Adrenal gland (tissue), 12 donors: ENCODE data around the gene DTX4. TPM values are rescaled to one million over a fixed set of nuclear protein-coding genes. Genes with fewer than 3 reads are reported as not detected.

Experiments
- DNase-seq, 7 donors: peaks; one replicate each; pipeline ENCODE4 v3.0.0-alpha.2; 2019 to 2020
- H3K27ac ChIP-seq, 5 donors: fragments of 200-600 bp; sonication (generic) in 4 of 5; 1 replicate in 3 of 5; 2 replicates in 2 of 5; pipeline versions ENCODE4 v1.5.1 to v1.8.0; 2016 to 2020; ENCODE audit warnings: mild to moderate bottlenecking in 1 of 5
- H3K27me3 ChIP-seq: fragments of 200-600 bp; 2 replicates; pipeline ENCODE4 v1.8.0; 2021
- H3K36me3 ChIP-seq, 2 donors: fragments of 200-600 bp; replicated peaks in 1 of 2; 1 replicate in 1 of 2; 2 replicates in 1 of 2; pipeline versions ENCODE4 v1.5.1 to v1.8.0; 2018 to 2022
- H3K4me1 ChIP-seq, 2 donors: fragments of 200-600 bp; replicated peaks in 1 of 2; 1 replicate in 1 of 2; 2 replicates in 1 of 2; pipeline versions ENCODE4 v1.5.1 to v1.8.0; 2018 to 2021
- H3K4me3 ChIP-seq, 4 donors: fragments of 200-600 bp; sonication (generic) in 3 of 4; one replicate each; pipeline ENCODE4 v1.5.1; 2016 to 2018
- H3K9me3 ChIP-seq, 3 donors: fragments of 200-600 bp; sonication (generic) in 1 of 3; replicated peaks in 1 of 3; 1 replicate in 2 of 3; 2 replicates in 1 of 3; pipeline versions ENCODE4 v1.5.1 to v1.8.0; 2016 to 2021
- CTCF ChIP-seq, 6 experiments: fragments of 450-650 bp in 4 of 6; fragments of 200-600 bp in 2 of 6; sonication (generic) in 1 of 6; IDR thresholded peaks; 1 replicate in 5 of 6; 2 replicates in 1 of 6; pipeline versions ENCODE4 v1.5.1 to v1.8.0; 2016 to 2021; ENCODE audit warnings: antibody characterized with exemption in 6 of 6, mild to moderate bottlenecking in 2 of 6, moderate library complexity in 1 of 6
- POLR2A ChIP-seq, 2 donors: fragments of 450-650 bp; IDR thresholded peaks; one replicate each; pipeline ENCODE4 v1.6.1; 2017; ENCODE audit warnings: antibody characterized with exemption in 2 of 2, mild to moderate bottlenecking in 2 of 2, moderate library complexity in 1 of 2
- WGBS, 4 donors: extraction: QIAGEN DNeasy Blood & Tissue Kit in 2 of 4; methylation state at CpG; one replicate each; pipeline versions ENCODE4 v1.1.5 to v1.1.7; 2013 to 2017; 5-methylcytosine and 5-hydroxymethylcytosine counted together
- intact Hi-C, 2 donors: fragments of 100-400 bp; cut with DNase I; formaldehyde crosslinking; loops; one replicate each; pipeline versions ENCODE4 v1.14.1 to v1.15.0; 2022 to 2023
- polyA plus RNA-seq, 3 donors: library from polyadenylated mRNA; stranded (reverse); fragments of 200-250 nt in 2 of 3; fragments of 350-450 nt in 1 of 3; fragmentation: Illumina TruSeq in 1 of 3; extraction: RNeasy Lipid Tissue Mini Kit (QIAGEN cat#74804) in 1 of 3; gene quantifications; one replicate each; pipeline ENCODE4 v1.2.3, GENCODE V29; 2013 to 2014
- total RNA-seq, 9 donors: library from RNA; depleted of rRNA in 4 of 9; stranded (reverse); fragments of >200 nt in 4 of 9; fragments of 120-200 nt in 1 of 9; fragmentation: NEBNext Ultra II Directional in 1 of 9; extraction: Animal tissue kit (Norgen Biotek cat#: 25700) in 1 of 9; gene quantifications; one replicate each; pipeline versions ENCODE4 v1.1.0 to v1.2.4, GENCODE V29; 2013 to 2023
- donor health status: healthy with polysubstance abuse.
- donor health status: Bipolar disorder and iron deficiency.
- donor health status: DM: yes; HTN: yes; CAD: no.
- donor health status: DM: no; HTN: no; CAD: no.
- donor health status: DM: no; HTN: no; CAD: no.
- donor health status: DM: yes; HTN: yes; CAD: no.

Gene DTX4
- total and polyA plus RNA-seq, 12 donors, result 1.2 to 7.8 (median 3.0) TPM

- H3K27me3 ChIP-seq, result no peaks in the 10 kb centered on the region
- H3K27ac ChIP-seq, result no peak overlapping the region
Observed at GRCh38 chr11:59206635-59207034, 34.7 kb downstream of the DTX4 start.

GRCh38 chr11:59207988-59208451 is 36.1 kb downstream of the DTX4 start:
- Histone ChIP-seq H3K36me3 (peaks cover 0 to 13% of the 10 kb centered on the region in 2 donors), H3K4me3 (peak overlapping the region in 1 of 4 donors; percentile 3), H3K27ac (no peak overlapping the region), H3K9me3 (no peaks in the 10 kb centered on the region), H3K27me3 (no peaks in the 10 kb centered on the region), H3K4me1 (peaks cover 0 to 8% of the 10 kb centered on the region in 2 donors)
- intact Hi-C loops, result loop anchor here (5.0 kb wide), 1 partner anchor 36 kb away; the partner anchor contains the start of gene DTX4 (in 2 of the 2)
- WGBS, 4 donors, result 1 to 5% (median 4%) methylated on average over 5 of the region's 5 CpGs
- peak in 6 of 7 donors; percentile 37 to 79 (median 58) for DNase-seq
- TF ChIP-seq POLR2A (IDR thresholded peaks at IDR 0.05), result no peak
- peak; percentile 64 to 82 (median 74) for TF ChIP-seq CTCF (IDR thresholded peaks at IDR 0.05)

More at GRCh38 chr11:59206635-59207034, 34.7 kb downstream of the DTX4 start:
- no peaks in the 10 kb centered on the region for H3K9me3 ChIP-seq
- TF ChIP-seq CTCF (IDR thresholded peaks at IDR 0.05), result peak; percentile 44 to 62 (median 59)
- TF ChIP-seq POLR2A (IDR thresholded peaks at IDR 0.05), result no peak
- no peak overlapping the region for H3K4me3 ChIP-seq
- peaks cover 0 to 8% of the 10 kb centered on the region in 2 donors for H3K4me1 ChIP-seq
- H3K36me3 ChIP-seq, result peaks cover 0 to 19% of the 10 kb centered on the region in 2 donors
- intact Hi-C loops, result loop anchor here (5.0 kb wide), 1 partner anchor 34 kb away; the partner anchor contains the start of gene DTX4 (in 2 of the 2)
- WGBS, 4 donors, result 33 to 59% (median 51%) methylated on average over 4 of the region's 4 CpGs
- peak; percentile 34 to 84 (median 64) for DNase-seq

- peak overlapping the region in 1 of 4 donors; percentile 3 for H3K4me3 ChIP-seq
- H3K27ac ChIP-seq, result no peak overlapping the region
- 50 to 66% (median 58%) methylated on average over 2 of the region's 2 CpGs for WGBS, 4 donors
- peaks cover 0 to 8% of the 10 kb centered on the region in 2 donors for H3K4me1 ChIP-seq
- no peak for DNase-seq
- no peaks in the 10 kb centered on the region for H3K9me3 ChIP-seq
- H3K36me3 ChIP-seq, result peaks cover 0 to 6% of the 10 kb centered on the region in 2 donors
- intact Hi-C loops, result loop anchor here (5.0 kb wide), 1 partner anchor 37 kb away; the partner anchor contains the start of gene DTX4 (in 2 of the 2)
- H3K27me3 ChIP-seq, result no peaks in the 10 kb centered on the region
- TF ChIP-seq POLR2A (IDR thresholded peaks at IDR 0.05), result no peak
- TF ChIP-seq CTCF (IDR thresholded peaks at IDR 0.05), result no peak
Observed at GRCh38 chr11:59208956-59209355, 37.0 kb downstream of the DTX4 start.

GRCh38 chr11:59212222-59212621 is 40.3 kb downstream of the DTX4 start:
- H3K9me3 ChIP-seq, result no peaks in the 10 kb centered on the region
- TF ChIP-seq CTCF (IDR thresholded peaks at IDR 0.05) (no peak), POLR2A (IDR thresholded peaks at IDR 0.05) (no peak)
- intact Hi-C loops, result no loop called here
- H3K4me1 ChIP-seq, result peaks cover 0 to 7% of the 10 kb centered on the region in 2 donors
- no peaks in the 10 kb centered on the region for H3K27me3 ChIP-seq
- DNase-seq, result no peak
- no peaks in the 10 kb centered on the region for H3K36me3 ChIP-seq
- peak overlapping the region in 1 of 4 donors; percentile 16 for H3K4me3 ChIP-seq
- H3K27ac ChIP-seq, result peak overlapping the region in 3 of 5 donors; percentile 4 to 50 (median 13)
- WGBS, 4 donors, result 65 to 83% (median 72%) methylated on average over 7 of the region's 7 CpGs
